Measurements from ENCODE around the gene TCF12.
"Not testable (repeated sequence)": the region's sequence is repeated elsewhere in the genome, so short reads cannot be mapped to it uniquely, and the experiment has no call there.

The TCF12 gene

GRCh38 chr15:56946150-56946549 is 27.7 kb downstream of the TCF12 start:
- no peak for DNase-seq (ENCODE audit: low read depth in 2 of 2)

DNA sequence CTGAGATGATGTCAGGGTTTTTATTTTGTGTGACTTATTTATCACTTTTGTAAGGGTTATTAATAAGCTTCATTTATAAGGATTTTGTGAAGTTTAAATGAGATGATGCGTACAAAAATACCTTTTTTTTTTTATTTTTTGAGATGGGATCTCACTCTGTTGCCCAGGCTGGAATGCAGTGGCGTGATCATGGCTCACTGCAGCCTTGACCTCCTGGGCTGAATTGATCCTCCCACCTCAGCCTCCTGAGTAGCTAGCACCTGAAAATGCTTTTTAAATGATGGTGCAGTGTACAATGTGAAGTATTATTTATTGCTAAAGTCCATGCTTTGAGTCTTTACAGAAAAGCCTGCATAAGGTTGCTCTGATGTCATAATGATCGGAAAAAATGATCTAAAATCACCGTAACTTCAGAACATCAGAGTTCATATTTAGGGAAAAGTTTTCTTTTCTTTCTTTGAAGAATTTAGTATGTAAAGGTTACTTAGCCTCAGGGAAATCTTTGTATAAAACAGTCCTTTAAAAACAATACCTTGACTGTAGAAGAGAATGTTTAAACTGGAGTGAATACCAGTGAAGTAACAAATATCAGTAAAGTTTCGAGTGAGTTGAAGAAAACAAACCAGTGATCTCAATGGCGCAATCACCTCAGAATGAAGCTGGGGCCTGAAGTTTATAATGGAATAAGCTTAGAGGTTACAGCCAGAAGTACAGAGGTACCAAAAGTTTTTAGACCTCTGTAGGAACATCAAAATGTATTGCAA is 29.7 kb downstream of the TCF12 start:
- DNase-seq (ENCODE audit: low read depth in 2 of 2) = no peak

DNA sequence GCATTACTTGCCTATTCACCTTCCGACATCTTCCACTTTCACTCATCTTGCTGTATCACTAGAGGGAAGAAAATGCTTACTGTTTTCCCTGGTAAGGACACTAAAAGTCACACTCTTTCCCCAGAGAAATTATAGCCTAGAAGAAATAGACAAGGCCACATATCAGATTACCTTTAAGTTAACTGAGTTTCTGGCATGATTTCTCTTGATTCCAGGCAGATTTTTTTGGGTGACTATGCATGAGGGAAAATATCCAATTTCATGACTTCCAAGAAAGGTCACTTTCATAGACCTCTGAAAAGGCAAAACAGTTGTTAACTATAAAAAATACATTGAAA is 30.3 kb downstream of the TCF12 start:
- DNase-seq (ENCODE audit: low read depth in 2 of 2) = no peak

GRCh38 chr15:56950979-56951378 is 32.5 kb downstream of the TCF12 start:
- DNase-seq (ENCODE audit: low read depth in 2 of 2) = no peak

GRCh38 chr15:56953790-56954189 is 35.3 kb downstream of the TCF12 start:
- no peak for DNase-seq (ENCODE audit: low read depth in 2 of 2)

- not testable (repeated sequence) for DNase-seq (ENCODE audit: low read depth in 2 of 2)
Measured at GRCh38 chr15:56955011-56955410, 36.6 kb downstream of the TCF12 start.

DNA sequence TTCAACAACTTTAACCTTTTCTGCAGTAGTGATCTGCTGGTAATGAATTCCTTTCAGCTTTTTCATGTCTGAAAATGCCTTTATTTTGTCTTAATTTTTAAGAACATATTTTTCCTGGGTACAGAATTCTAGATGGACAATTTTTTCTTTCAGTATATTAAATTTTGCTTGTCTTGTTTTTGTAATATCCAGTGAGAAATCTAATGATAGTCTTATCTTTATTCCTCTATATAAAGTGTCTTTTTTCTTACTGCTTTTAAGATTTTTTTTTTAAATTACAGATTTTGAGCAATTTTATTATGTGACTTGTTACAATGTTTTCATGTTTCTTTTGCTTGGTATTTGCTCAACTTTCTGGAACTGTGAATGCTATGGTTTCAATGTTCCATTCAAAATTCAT is 38.1 kb downstream of the TCF12 start:
- DNase-seq (ENCODE audit: low read depth in 2 of 2) = no peak

GRCh38 chr15:56957812-56958406 is 39.5 kb downstream of the TCF12 start:
- DNase-seq (ENCODE audit: low read depth in 2 of 2) = no peak

GRCh38 chr15:56959318-56959648 is 40.8 kb downstream of the TCF12 start:
- DNase-seq (ENCODE audit: low read depth in 2 of 2) = no peak

GRCh38 chr15:56960116-56960515 is 41.7 kb downstream of the TCF12 start:
- DNase-seq (ENCODE audit: low read depth in 2 of 2) = no peak

DNA sequence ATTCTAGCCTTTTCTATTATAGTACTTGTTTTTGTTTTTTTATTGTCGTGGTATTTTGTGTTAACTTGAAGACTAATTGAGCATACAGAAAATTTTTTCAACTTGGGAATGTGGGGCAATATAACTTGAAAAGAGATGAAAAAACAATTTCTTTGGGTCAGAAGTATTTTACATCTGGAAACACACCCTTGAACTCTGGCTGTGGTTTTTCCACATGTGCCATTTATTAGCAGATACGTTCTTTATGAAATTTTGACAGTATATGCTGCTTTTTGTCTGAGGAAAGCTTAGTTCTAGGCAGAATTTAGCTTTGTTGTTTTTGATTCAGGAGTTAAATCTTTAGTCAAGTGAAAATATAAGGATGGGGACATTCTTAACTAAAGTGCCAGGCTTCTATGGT is 44.7 kb downstream of the TCF12 start:
- no peak for DNase-seq (ENCODE audit: low read depth in 2 of 2)

DNA sequence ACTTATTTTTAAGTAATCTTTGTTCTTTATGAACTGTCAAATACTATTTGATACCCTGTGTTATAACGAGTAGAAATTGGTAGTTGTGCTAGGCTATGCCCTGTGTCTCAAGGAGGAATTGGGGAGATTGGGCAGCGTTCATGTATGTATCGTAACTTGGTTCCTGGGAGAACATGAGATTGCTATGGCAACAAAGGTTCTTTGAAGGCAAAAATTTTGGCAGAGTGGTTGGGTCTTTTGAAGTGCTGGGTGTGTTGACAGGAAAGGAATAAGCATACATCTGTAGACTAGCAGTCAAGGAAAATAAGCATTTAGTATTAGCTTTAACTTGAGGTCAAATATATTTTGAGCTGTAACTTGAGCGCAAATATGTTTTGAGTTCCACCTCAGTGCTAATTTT is 45.3 kb downstream of the TCF12 start:
- DNase-seq (ENCODE audit: low read depth in 2 of 2) = no peak

GRCh38 chr15:56964182-56964581 is 45.7 kb downstream of the TCF12 start:
- DNase-seq (ENCODE audit: low read depth in 2 of 2) = no peak

GRCh38 chr15:56965231-56966013 is 47.0 kb downstream of the TCF12 start:
- DNase-seq (ENCODE audit: low read depth in 2 of 2) = no peak

GRCh38 chr15:56967336-56967735 is 48.9 kb downstream of the TCF12 start:
- no peak for DNase-seq (ENCODE audit: low read depth in 2 of 2)

DNA sequence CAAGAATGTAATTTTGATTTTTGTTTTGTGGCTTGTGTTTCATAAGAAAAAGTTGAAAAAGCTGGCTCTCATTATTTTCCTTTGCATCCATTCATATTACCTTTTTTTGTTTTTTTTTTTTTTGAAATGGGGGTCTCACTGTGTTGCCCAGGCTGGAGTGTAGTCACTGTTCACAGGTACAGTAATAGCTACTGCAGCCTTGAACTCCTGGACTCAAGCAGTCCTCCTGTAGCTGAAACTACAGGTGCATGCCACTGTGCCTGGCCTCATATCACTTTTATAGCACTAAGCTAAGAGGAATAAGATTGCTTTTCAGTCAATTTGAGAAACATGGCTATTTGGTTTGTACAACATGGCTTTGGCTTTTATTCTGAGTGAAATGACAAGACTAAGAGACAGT is 49.8 kb downstream of the TCF12 start:
- DNase-seq (ENCODE audit: low read depth in 2 of 2) = no peak

DNA sequence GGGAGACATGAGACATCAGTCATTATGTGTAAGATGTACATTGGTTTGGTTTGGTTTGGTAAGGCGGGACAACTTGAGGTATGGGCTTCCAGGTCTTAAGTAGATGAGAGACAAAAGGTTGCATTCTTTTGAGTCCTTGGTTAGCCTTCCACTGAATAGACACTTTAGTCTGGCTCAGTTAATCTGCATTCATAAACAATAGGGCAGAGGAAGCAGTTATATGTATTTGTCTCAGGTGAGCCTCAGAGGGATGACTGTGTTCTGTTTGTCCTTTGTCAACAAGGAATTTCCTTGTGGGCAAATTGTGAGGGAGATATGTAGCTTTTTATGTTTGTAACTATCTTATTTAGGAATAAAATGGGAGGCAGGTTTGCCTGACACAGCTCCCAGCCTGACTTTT is 50.4 kb downstream of the TCF12 start:
- no peak for DNase-seq (ENCODE audit: low read depth in 2 of 2)

- DNase-seq (ENCODE audit: low read depth in 2 of 2) = no peak
Measured at GRCh38 chr15:56969265-56969895, 50.9 kb downstream of the TCF12 start.

DNA sequence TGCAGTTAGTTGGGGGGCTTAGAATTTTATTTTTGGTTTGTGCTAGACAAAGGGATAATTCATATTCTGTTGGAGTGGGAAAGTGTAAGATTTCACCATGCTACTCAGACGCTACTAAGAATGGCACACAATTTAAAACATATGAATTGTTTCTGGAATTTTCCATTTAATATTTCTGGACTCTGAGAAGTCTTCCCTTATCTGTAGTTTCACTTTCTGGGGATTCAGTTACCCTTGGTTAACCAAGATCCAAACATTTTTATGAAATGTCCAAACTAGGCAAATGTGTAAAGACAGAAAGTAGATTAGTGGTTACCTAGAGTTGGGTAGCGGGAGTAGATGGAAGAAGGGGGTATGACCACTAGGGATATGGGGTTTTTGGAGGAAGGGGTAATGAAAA is 53.1 kb downstream of the TCF12 start:
- DNase-seq (ENCODE audit: low read depth in 2 of 2) = no peak

DNA sequence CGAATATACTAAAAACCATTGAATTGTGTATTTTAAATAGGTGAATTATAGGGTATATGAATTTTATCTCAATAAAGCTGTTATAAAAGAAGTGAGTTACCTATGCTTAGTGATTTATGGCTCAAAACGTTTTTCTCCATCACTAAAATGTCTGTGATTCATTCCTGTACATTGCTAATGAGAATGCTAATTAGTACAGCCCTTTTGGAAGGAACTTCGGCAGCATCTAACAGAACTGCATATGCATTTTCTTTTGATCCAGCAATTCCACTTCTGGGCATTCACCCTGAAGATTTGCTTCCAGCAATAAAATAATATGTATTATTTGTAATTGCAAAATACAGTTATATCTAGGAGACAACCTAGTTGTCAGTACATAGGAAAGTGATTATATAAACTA is 53.6 kb downstream of the TCF12 start:
- DNase-seq (ENCODE audit: low read depth in 2 of 2) = no peak

GRCh38 chr15:56972426-56972825 is 54.0 kb downstream of the TCF12 start:
- DNase-seq (ENCODE audit: low read depth in 2 of 2) = no peak

GRCh38 chr15:56973463-56973862 is 55.0 kb downstream of the TCF12 start:
- no peak for DNase-seq (ENCODE audit: low read depth in 2 of 2)

- no peak for DNase-seq (ENCODE audit: low read depth in 2 of 2)
Measured at GRCh38 chr15:56977232-56977631, 58.8 kb downstream of the TCF12 start.

All from stimulated activated CD4-positive, alpha-beta T cell treated with anti-CD3 and anti-CD28 coated beads, Interleukin-1b, Interleukin-23, amount 100 ng/mL, for 1 hour (primary cell).